RWPE1 (cell line): ENCODE measurements around the gene FGFR2.

Experiments used
- CTCF ChIA-PET: fragments of 350-600 bp; sonication (Branson Sonifier 250); formaldehyde crosslinking; extraction: SDS; loops from one replicate; lab custom pipeline; 2021; lab: Yijun Ruan, JAX
- POLR2A ChIA-PET: fragments of 400-600 bp; formaldehyde crosslinking; extraction: SDS; loops from one replicate; lab custom pipeline; 2020; ENCODE audit warnings: antibody characterized with exemption; ENCODE audit not compliant: low non-redundant PET; lab: Yijun Ruan, JAX
- DNase-seq: peaks from one replicate; pipeline ENCODE4 v3.0.0; 2012; ENCODE audit warnings: low spot score
- H3K27ac ChIP-seq: fragments of 450-650 bp; 2 replicates; pipeline ENCODE4 v1.5.1; 2017
- TF ChIP-seq, protein P1 (sequence below): fragments of 450-650 bp; conservative IDR thresholded peaks from 2 replicates; pipeline ENCODE4 v1.5.1; 2017; ENCODE audit warnings: low read depth, mild to moderate bottlenecking

FGFR2 gene

DNA sequence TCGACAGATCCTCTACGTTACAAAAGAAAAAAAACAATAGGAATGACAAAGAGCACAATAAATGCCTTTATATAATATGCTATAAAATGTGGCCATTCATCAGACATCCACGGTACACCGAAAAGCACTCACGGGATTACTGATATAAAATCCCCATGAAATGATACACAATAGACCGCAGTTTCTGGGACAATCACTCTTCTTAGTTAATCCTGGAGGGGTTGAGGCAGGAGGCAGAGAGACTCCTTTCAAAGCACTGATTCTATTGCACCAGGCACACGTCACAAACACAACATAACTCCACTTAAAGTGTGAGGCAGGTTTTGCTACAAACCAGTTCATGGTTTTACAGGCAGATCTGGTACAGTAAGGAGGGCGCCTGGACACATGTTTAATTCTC lies 113.8 kb downstream of the FGFR2 start:
- ChIA-PET POLR2A (no interaction called here), CTCF (interaction anchor here (0.7 kb wide), 1 partner anchor 608 kb away, joined by 3 read pairs; no protein-coding TSS in a partner anchor)
- TF ChIP-seq, protein P1, sequence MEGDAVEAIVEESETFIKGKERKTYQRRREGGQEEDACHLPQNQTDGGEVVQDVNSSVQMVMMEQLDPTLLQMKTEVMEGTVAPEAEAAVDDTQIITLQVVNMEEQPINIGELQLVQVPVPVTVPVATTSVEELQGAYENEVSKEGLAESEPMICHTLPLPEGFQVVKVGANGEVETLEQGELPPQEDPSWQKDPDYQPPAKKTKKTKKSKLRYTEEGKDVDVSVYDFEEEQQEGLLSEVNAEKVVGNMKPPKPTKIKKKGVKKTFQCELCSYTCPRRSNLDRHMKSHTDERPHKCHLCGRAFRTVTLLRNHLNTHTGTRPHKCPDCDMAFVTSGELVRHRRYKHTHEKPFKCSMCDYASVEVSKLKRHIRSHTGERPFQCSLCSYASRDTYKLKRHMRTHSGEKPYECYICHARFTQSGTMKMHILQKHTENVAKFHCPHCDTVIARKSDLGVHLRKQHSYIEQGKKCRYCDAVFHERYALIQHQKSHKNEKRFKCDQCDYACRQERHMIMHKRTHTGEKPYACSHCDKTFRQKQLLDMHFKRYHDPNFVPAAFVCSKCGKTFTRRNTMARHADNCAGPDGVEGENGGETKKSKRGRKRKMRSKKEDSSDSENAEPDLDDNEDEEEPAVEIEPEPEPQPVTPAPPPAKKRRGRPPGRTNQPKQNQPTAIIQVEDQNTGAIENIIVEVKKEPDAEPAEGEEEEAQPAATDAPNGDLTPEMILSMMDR = no peak
- no peak overlapping the region for H3K27ac ChIP-seq
- DNase-seq = no peak

DNA sequence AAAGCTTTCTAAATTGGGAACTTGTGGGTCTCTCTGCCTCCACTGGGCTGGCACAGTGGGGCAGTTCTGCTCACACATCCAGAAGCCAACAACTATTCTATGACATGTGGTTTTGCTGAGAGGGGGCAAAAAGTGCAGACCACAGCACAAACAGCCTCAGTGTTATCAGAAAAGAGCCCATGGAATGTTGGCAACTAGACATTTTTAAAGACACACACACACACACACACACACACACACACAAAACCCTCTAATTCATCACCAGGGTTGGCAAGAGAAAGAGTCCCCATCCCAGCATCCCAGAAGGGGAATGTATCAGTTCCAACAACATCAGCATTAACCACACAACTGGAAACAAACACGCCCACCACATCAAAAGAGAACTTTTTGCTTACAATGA lies 117.1 kb downstream of the FGFR2 start:
- POLR2A ChIA-PET = no interaction called here
- H3K27ac ChIP-seq = no peak overlapping the region
- DNase-seq = no peak
- TF ChIP-seq, protein P1 = no peak
- CTCF ChIA-PET = no interaction called here

DNA sequence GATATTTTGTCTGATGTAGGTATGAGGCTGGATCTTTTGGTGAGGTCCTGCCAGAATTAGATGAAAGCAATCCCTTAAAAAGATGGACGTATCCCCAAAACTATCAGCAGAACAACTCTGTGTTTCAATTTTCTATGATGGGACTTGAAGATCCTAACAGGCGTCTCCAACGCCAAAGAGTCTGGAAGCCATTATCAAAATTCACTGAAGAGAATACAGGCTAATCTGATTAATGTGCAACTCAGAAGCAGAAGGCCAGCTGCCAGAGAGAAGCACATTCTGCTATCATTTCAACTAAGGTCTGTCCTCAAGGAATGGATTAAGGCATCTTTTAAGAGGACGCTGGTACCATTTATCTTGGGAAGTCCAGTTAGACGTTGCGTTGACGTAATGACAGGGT lies 119.7 kb downstream of the FGFR2 start:
- ChIA-PET CTCF (no interaction called here), POLR2A (no interaction called here)
- no peak for DNase-seq
- H3K27ac ChIP-seq = no peak overlapping the region
- TF ChIP-seq, protein P1 = no peak

DNA sequence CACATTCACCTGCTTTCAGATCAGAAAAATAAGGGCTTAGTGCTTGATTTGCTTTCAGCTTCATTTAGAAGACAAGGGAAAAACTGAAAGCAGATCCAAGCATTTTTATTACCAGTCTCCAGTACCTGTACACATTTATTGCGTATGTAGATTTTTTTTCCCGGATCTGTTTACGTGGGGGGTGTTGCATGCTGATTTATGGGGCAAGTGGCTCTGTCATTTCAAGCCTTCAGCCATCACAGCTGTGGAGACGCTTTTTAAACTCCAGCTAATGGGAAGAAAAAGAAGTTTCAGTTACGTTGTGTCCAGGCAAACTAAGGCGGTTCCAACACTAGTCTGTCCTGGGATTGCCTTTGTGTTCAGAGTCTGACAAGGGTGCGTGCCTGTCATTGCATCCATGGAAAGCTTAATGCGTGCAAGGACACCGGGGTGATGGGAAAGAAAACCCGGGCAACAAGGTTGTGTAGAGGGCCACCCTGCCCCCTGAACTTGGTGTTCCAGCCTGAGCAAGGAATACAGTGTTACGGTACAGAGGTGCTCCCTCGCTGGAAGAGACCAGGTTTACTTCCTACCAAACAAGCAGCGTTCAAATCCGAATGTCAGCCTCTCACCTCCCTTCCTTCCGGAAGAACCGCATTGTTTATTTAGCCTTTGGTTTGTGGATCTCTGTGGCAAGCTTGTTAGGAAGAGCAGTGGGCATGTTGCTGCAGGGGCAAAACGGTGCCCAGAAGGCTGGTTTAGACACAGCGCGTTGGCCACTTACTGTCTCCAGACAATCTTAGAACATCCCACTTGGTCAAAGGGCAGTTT lies 128.2 kb downstream of the FGFR2 start:
- CTCF ChIA-PET = interaction anchor here (0.6 kb wide), 1 partner anchor 27 kb away, joined by 3 read pairs; no protein-coding TSS in a partner anchor
- TF ChIP-seq, protein P1 = no peak
- no peak for DNase-seq
- POLR2A ChIA-PET = interaction anchor here (0.5 kb wide), 1 partner anchor 566 kb away, joined by 3 read pairs; no protein-coding TSS in a partner anchor
- no peak overlapping the region for H3K27ac ChIP-seq

DNA sequence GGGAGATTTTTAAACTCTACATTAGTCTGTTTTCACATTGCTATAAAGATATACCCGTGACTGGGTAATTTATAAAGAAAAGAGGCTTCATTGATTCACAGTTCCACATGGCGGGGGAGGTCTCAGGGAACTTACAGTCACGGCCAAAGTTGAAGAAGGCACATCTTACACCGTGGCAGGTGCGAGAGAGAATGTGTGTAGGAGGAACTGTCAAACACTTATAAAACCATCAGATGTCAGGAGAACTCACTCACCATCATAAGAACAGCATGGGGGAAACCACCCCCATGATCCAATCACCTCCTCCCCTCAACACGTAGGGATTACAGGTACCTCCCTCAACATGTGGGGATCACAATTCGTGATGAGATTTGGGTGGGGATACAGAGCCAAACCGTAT lies 129.5 kb downstream of the FGFR2 start:
- DNase-seq = no peak
- CTCF ChIA-PET = no interaction called here
- no peak overlapping the region for H3K27ac ChIP-seq
- POLR2A ChIA-PET = no interaction called here
- TF ChIP-seq, protein P1 = no peak

DNA sequence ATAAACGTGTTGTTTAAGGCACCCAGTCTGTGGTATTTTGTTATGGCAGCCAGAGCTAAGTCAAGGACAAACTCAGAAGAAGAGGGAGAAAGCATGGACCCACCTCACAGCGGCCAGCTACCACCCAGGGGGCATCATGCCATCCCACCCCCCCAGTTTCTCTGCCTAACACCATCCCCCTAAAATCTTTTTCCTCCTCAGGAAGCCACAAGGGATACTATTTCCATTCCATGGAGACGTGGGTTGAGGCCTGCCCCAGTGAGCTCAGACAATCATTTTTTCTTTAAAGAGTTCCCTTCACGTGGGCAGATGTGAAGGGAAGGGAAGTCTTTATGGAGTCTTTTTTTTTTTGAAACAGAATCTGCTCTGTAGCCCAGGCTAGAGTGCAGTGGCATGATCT lies 131.8 kb downstream of the FGFR2 start:
- ChIA-PET POLR2A (no interaction called here), CTCF (interaction anchor here (0.7 to 1.0 kb wide), 2 partner anchors 10 to 398 kb away, joined by 3 read pairs; no protein-coding TSS in a partner anchor)
- TF ChIP-seq, protein P1 = no peak
- DNase-seq = no peak
- no peak overlapping the region for H3K27ac ChIP-seq
